Measurements from ENCODE around the gene CAMK2B.

CAMK2B gene

DNA sequence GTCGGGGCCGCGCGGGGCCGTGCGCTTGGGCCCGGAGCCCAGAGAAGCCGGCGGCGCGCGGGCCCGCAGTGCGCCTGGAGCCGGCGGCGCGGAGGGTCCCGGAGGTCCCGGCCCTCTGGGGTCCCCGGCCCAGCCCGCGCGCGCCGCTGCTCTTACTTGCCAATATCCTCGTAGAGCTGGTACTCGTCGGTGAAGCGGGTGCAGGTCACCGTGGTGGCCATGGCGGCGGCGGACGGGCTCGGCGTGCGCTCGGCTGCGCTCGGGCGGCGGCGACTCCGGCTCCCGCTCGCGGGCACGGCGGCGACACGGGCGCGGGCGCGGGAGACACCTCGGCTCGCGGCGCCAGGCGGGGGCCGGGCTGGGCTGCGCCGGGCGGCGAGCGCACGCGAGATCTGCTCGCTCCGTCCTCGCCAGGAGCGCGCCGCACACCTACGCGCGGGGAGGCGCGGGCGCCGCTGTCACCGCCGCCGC is at the start of gene CAMK2B:
Gene CAMK2B, minus strand, starts transcription at position 394 of the 471 bp plus-strand sequence. Its CDS starts 173 bp downstream, at position 221.
- no peak for FAIRE-seq
- peak; percentile 42 for DNase-seq (ENCODE audit: low spot score)

DNA sequence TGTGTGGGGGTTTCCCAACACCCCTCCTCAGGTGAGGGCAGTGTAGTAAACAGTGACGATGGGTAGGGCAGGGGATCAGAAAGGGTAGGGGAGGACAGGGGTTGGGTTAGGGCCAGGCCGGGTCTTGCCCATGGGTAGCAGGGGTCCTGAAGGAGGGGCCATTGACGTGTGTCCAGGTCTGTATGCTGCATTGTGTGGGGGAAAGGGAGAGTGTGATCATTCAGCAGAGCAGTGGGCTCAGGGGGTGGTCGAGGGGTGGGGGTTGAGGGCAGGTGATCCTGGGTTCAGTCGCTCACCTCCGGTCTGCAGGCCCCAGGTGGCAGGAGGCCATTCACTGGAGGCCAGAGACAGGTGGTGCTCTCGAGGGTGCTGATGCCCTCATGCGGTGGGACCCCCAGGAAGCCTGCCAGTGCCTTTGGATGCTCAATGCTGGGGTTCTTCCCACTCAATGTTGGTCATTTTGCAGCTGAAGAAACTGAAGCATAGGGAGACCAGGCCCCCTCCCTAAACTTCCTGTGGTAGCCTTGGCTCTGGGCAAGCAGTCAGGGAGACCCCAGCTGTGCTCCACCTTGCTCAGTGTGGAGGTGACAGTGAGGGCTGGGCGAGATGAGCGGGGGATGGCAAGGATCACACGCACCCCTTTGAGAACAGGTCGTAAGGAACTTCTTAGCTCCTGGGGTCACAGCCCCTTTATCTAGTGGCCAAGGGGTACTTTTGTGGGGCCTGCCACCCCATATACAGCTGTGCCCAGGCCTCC is 48.8 kb upstream of the CAMK2B start:
- no peak for FAIRE-seq
- DNase-seq (ENCODE audit: low spot score) = no peak

DNA sequence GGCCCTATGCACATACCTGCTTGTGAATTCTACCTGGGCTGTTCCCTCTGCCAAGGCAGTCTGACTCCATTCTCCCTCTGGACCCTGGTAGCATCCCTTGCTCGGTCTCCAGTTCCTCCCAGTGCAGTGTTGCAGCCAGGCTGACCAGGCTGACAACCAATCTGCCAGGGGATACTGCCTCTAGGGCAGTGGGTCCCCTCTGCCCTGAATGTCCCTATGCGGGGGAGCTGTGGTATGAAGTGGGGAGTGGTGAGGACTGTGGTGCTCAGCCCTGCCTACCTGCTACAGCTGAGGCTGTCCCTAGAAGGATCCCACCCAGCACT is 48.0 kb upstream of the CAMK2B start:
- FAIRE-seq = peak; percentile 46

DNA sequence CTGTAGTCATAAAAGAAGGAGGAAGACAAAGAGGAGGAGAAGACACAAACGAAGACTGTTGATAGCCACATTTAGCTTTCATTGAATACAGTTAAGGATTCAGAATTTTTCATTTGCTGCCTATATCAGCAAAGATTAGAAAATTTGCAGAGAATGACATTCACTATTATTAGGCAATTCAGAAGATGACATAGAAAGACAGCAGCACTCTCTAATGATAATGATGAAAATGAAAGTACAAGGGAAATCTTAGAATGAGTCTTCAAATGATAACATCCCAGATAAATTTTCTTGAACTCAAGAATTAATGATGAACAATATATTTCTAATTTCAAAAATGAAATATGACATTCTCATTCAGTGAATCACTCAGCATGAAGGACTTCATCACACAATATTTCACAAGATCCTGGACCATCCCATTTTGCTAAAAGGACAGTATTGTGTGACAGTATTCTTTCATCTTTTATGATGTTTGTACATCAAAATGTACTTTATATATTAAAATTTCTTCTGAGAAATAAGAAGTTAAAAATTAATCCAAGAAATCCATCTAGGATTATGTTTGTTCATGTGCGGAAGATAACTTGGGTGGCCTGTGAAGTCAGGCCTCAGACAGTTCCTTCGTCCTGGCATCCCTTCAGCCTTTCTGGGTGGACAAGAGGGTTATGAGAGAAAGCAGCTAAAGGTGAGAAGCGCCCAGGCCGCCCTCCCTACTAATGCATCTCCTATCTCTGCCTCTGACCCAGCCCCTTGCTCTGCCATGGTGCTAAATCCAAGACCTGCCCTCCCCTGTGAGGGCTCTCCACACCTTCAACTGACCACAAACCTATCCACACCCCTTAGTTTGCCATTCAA is 47.4 kb upstream of the CAMK2B start:
- no peak for FAIRE-seq
- DNase-seq (ENCODE audit: low spot score) = no peak

More for the DNA sequence above, 48.0 kb upstream of the CAMK2B start:
- DNase-seq (ENCODE audit: low spot score) = peak; percentile 5

DNA sequence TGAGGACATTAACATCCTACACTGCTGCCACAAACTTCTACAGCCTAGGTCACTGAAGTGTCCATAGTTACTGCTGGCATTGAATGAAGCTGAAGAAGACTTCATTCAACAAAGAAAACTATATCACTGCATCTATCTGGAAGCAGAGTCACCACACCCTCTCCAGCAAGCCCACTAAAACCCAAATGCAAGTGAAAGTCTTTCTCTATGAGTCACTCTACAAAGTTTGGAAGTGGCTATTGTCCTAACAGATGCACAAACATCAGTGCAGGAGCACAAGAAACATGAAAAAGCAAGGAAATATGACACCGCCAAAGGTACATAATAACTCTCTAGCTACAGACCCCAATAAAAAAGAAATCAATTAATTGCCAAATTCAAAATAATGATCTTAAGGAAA is 43.5 kb upstream of the CAMK2B start:
- DNase-seq (ENCODE audit: low spot score) = peak; percentile 71

DNA sequence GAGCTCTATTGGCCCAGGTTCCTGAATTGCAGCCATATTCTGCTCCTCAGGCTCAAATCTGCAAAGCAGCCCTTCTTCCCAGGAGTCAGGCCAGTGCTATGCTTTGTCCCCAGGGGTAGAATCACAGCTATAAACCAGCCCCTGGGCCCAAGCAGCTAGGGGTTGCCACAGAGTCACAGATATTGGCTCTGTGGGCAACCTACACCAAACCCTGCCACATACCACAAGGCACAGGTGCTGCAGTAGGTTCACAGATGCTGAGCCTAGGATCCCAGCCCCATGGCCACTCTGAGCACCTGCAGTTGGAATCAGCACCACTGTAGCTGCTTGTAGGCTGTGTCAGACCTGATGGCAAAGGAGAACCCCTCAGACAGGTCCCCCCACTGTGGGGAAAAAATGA is 43.1 kb upstream of the CAMK2B start:
- no peak for DNase-seq (ENCODE audit: low spot score)
- peak; percentile 32 for FAIRE-seq

More for the DNA sequence above, 43.5 kb upstream of the CAMK2B start:
- peak; percentile 66 for FAIRE-seq

DNA sequence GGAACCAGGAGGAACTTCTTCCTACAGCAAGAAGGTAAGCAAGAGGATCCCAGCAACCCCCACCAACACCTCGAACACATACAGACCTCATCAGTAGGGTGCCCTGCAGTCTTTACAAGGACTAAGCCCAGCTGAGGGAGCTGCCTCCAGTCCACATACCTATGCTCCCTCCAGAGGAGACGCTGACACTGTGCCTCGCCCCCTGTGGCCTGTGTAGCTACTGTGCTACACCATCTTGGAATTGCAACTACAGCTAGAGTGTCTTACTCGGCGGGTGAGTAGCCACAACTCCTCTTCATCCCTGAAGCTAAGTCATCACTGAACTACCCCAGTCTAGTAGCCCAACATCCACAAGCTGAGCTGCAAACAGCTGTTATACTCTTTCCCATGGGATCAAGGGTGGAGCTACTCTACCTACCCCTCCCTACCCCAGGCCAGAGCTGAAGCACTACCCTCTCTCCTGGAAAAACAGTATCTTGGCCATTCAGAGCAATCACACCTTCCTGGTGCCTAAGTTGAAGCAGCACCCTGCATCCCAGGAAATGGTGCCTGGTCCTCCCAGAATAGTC is 42.2 kb upstream of the CAMK2B start:
- DNase-seq (ENCODE audit: low spot score) (no peak), FAIRE-seq (peak; percentile 92)

DNA sequence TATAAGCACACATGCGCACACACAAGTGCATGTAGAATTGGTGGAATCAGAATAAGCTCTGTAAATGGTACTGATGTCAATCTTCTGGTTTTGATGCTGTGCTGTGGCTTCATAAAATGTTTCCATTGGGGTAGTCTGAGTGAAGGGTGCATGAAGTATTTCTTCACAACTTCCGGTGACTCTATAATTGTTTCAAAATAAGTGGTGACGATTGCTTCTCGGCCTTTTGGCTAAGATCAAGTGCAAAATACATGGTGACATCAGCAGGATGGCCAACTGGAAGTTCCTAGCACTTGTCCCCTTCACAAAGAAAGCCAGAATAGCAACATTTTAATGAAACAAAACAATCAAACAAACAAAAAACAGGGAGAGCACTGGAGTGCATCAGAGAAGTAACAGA is 41.6 kb upstream of the CAMK2B start:
- no peak for FAIRE-seq

DNA sequence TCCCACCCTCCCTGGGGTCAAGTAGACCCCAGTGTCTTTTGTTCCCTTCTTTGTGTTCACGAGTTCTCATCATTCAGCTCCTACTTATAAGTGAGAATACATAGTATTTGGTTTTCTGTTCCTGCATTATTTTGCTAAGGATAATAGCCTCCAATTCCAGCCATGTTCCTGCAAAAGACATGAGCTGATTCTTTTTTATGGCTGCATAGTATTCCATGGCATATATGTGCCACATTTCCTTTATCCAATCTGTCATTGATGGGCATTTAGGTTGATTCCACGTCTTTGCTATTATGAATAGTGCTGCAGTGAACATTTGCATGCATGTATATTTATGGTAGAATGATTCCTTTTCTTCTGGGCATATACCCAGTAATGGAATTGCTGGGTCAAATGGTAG is 28.3 kb upstream of the CAMK2B start:
- no peak for DNase-seq (ENCODE audit: low spot score)
- FAIRE-seq = no peak

More for the DNA sequence above, 41.6 kb upstream of the CAMK2B start:
- DNase-seq (ENCODE audit: low spot score) = no peak

DNA sequence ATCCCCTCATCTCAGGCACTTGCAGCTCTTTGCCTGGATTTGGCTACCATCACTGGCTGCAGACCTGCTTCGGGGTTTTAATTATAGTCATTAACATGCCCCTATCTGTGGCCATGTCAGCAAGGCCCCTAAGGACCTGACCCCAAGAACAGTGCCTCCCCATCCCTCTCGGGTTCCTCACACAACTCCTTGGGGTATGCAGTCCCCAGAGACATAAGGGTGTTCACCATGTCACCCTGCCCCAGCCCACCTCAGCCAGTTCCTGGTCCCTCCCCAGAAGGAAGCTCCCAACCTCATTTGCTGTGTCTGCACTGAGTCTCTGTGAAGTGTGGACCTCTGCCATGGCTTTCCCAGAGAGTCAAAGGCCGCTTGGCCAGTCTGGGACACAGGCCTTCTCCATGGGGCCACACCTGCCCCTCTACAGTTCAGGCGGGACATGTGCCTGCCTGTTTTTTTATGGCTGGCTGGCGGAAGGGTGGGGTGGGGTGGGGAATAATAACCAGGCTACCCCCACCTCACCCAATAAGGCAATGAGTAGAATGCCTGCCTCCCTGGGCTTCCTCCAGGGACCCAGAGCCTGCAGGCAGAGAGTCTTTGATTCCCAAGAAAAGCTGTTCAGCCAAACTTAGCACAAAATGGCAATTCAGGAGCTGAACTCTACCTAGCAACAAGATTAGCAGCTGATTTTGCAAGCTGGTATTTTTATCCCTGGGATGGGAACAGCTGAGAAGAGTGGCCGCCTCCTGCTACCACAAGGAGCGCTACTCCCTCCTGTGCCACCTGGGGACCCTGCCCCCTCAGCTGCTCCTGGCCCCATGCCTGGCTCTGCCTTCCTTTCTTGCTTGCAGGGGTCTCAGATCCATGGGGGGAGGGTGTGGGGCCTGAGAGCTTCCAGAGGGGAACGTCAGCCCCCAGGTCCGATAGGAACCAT is 23.7 kb upstream of the CAMK2B start:
- peak; percentile 62 for FAIRE-seq
- no peak for DNase-seq (ENCODE audit: low spot score)

DNA sequence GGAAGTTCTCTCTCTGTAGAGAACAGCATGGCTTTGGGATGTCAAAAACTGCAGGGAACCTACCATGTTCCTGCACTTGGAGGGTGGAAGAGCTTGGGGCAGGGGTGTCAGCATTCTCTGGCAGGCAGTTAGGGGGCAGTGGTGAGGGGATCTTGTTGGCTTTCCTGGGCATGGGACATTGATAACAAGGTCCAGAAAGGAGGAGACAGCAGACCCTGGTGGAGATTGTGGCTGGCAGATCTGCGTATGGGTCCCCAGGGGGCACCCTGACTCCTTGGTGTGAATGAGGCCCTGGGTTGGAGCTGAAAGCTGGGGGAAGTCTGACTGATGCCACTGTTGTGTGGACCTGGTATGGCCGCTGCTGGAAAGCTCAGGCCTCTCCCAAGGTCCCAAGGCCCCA is 22.9 kb upstream of the CAMK2B start:
- no peak for DNase-seq (ENCODE audit: low spot score)
- FAIRE-seq = no peak

DNA sequence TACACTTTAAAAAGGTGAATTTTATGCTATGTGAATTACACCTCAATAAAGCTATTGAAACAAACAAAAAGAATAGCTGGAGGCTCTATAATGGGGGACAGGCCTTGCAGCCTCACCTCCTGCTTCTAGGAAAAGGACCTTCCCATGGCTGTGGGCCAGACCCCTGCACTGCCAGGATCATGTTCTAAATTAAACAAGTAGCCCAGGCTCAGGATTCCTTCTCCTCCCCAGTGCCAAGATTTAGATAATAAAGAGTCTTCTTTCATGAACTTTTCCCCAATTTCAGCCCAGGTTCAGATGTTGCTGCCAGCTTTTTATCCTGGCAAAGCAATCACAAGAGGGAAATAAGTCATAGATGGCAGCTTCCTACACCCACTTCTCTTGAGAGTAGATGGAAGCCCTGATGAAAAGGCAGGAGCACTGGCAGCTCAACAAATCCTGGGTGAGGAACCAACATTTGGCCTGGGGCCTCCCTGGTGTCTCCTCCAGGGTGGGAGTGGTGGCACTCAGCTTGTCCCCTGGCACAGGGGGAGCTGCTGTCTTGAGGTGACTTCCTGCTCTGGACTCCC is 22.2 kb upstream of the CAMK2B start:
- FAIRE-seq = no peak
- no peak for DNase-seq (ENCODE audit: low spot score)

DNA sequence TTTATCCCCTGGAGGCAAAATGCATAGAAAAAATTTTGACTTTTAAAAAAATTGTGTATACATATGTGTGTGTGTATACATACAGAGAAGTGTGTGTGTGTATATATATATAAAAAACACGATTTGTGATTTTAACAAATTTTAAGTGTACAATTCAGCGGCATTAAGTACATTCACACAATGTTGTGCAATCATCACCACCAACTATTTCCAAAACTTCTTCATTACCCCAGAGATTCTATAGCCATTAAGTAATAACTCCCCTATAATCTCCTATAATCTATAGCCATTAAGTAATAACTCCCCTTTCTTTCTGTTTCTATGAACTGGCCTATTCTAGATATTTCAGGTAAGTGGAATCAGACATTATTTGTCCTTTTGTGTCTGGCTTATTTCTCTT is 20.7 kb upstream of the CAMK2B start:
- DNase-seq (ENCODE audit: low spot score) (no peak), FAIRE-seq (no peak)

DNA sequence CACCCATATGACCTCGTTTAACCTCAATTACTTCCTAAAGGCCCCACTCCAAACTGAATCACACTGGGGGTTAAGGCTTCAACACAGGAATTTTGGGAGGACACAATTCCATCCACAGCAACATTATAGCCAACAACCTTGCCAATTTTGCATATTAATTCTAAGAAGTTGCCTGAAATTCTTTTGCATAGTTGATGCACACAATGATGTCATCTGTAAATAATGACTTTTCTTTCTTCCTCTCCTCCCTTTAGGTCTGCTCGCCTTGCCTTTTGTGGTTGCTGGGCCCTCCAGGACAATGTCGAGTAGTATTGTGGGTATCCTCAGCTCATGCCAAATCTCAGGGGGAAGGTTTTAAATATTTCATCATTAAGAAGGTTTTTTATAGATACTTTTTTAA is 16.0 kb upstream of the CAMK2B start:
- FAIRE-seq = no peak
- DNase-seq (ENCODE audit: low spot score) = no peak

DNA sequence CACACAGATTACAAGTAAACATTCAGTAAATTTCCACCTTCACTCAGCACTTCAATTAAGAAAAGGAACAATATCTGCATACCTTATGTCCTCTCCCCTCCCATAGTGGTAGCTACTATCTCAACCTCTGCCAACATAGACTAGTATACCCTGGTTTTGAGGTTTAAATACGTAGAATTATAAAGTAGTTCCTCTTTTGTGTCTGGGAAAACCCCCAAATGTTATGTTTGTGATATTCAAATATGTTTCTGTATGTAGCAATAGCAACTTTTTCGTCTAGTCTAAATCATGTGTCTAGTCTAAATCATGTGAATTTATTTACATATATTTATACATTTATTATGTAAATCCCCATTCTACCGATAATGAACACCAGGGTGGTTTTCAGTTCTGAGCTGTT is 13.2 kb upstream of the CAMK2B start:
- DNase-seq (ENCODE audit: low spot score) (no peak), FAIRE-seq (no peak)

DNA sequence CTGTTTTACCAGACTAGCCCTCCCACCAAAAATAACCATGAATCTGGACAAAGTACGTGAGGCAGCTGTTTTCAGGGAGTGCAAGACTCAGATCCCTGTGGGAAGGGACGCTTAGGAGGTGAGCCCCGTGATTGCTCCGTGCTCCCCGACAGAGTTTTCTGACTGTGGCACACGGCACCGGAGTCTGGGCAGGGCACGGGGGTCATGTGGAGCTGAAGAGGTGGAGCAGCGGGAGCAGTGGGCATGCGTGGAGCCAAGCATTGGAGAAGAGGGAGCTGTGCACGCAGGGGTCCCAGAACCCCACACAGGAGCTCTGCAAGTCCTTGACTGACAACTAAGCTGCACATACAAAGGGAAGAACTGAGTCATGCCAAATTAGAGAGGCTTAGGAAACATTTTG is 11.1 kb upstream of the CAMK2B start:
- FAIRE-seq (peak; percentile 74), DNase-seq (ENCODE audit: low spot score) (no peak)

DNA sequence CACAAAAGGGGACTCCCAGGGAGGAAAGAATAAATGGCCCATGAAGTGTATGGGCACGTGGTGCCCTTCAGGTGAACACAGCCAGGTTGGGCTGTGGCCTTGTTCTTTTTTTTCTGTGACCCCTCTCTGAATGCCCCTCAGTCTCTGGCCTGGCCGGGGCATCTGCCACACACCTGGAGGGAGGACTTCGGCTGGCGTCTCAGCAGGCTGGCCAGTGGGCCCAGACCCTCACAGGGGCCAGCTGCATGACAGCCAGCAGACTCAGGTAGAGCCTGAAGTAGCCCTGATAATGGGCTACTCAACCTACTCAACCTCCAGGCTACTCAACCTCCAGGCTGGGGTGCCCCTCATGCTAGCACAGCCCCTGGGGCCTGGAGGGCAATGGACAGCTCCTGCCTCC is 9.8 kb upstream of the CAMK2B start:
- no peak for FAIRE-seq
- DNase-seq (ENCODE audit: low spot score) = no peak

DNA sequence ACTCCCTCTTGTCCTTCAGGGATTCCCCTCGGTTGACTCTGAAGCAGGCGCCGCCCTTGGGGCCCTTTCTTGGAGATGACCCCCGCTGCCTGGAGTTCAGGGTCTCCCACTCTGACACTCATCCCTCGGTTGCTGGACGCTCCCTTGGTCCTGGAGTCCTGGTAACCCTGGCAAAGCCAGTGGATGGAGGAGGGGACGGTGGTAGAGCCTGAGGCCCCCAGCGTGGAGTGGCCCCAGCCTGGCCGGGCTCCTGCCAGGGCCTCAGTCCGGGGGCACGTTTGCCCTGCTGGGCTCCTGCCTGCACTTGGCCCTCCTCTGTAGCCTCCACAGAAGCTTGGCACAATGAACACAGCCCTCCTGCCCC is 9.3 kb upstream of the CAMK2B start:
- DNase-seq (ENCODE audit: low spot score) = no peak
- FAIRE-seq = no peak

DNA sequence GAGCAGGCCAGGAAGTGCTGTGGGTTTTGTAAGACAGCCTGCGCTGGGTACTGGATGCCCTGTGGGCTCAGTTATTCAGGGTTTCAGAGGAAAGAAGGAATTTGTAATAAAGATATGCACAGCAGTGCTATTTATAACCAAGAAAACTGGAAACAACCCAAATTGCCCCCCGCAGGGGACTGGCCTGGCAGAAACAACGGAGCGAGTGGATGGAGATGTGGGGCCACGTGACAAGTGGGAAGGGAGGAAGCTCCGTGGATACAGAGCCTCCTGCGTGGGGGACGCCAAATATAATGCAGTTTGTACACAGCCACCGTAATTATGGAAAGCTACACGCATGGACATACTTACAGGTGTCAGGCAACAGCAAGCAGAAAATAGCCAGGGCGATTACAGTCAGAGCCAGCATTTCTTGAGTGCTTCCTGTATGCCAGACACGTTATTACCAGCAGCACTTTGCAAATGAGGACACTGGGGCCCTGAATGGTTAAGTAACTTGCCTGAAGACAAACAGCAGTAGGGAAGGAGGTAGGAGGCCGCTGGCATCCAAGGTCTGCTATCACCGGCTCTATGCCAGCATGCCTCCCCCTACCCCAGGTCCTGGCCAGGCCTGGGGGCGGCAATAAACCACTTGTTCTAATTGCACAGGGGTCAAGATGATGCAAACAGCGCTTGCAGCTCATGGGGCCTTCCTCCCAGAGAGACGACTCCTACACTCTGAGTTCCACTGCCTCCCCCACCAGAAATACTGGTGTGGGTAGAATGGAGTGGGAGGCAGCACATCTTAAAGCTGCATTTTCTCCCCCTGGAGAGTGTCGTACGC is 8.7 kb upstream of the CAMK2B start:
- DNase-seq (ENCODE audit: low spot score) (no peak), FAIRE-seq (peak; percentile 56)

DNA sequence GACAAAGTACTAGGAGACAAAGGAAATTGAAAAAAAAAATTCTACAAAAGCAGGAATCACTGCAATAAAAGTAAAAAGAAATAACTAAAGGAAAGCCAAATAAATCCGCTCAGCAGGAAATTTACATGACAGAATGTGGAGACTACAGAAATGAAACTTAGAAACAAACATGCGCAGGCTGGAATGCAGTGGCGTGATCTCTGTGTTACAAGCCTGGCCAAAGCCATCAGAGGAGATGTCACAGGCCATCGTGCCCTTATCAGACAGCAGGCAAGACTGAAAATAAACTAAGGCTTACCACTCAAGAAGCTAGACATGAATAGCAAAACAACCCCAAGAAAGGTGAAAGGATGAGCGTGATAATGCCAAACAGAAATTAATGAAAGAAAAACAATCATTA is 6.3 kb upstream of the CAMK2B start:
- no peak for FAIRE-seq
- no peak for DNase-seq (ENCODE audit: low spot score)
